GM23338 (cell line): ENCODE data around the gene LONRF2. TPM values are rescaled to one million over a fixed set of nuclear protein-coding genes. Genes with fewer than 3 reads are reported as not detected.

Source experiments
- ATAC-seq: fragments of 200-7000 bp; cut with Tn5 transposase; 3 replicates; pipeline ENCODE4 v1.9.1; 2020
- DNase-seq: peaks from one replicate; pipeline ENCODE4 v3.0.0-alpha.2; 2015; ENCODE audit warnings: low spot score
- H2AFZ ChIP-seq: fragments of 200-600 bp; sonication (generic); 2 replicates; pipeline ENCODE4 v1.8.0; 2016; ENCODE audit warnings: antibody characterized with exemption, mild to moderate bottlenecking, moderate library complexity
- H3F3A ChIP-seq: fragments of 200-600 bp; sonication (generic); replicated peaks from 2 replicates; pipeline ENCODE4 v1.8.0; 2017; ENCODE audit warnings: antibody characterized with exemption, mixed run types, low read depth
- H3K27ac ChIP-seq: fragments of 200-600 bp; sonication (generic); 2 replicates; pipeline ENCODE4 v1.6.1; 2016; ENCODE audit warnings: low read depth
- H3K27me3 ChIP-seq: fragments of 200-600 bp; sonication (generic); 2 replicates; pipeline ENCODE4 v1.8.0; 2016; ENCODE audit warnings: mild to moderate bottlenecking, mixed run types, moderate library complexity; ENCODE audit not compliant: insufficient read depth
- H3K36me3 ChIP-seq: fragments of 200-600 bp; sonication (generic); 2 replicates; pipeline ENCODE4 v1.8.0; 2016; ENCODE audit warnings: mild to moderate bottlenecking; ENCODE audit not compliant: insufficient read depth
- H3K4me1 ChIP-seq: fragments of 200-600 bp; sonication (generic); 2 replicates; pipeline ENCODE4 v1.8.0; 2016; ENCODE audit warnings: mild to moderate bottlenecking, moderate library complexity; ENCODE audit not compliant: insufficient read depth
- H3K4me2 ChIP-seq: fragments of 200-600 bp; sonication (generic); 2 replicates; pipeline ENCODE4 v1.7.1; 2017; ENCODE audit warnings: mixed run types
- H3K4me3 ChIP-seq: fragments of 200-600 bp; sonication (generic); 2 replicates; pipeline ENCODE4 v1.6.1; 2016; ENCODE audit warnings: mixed run types
- H3K79me2 ChIP-seq: fragments of 200-600 bp; sonication (generic); replicated peaks from 2 replicates; pipeline ENCODE4 v1.8.0; 2017; ENCODE audit warnings: mild to moderate bottlenecking; ENCODE audit not compliant: insufficient read depth
- H3K9me2 ChIP-seq: fragments of 200-600 bp; sonication (generic); 2 replicates; pipeline ENCODE4 v1.8.0; 2017; ENCODE audit not compliant: insufficient read depth
- H4K20me1 ChIP-seq: fragments of 200-600 bp; sonication (generic); replicated peaks from 2 replicates; pipeline ENCODE4 v1.8.0; 2017; ENCODE audit warnings: mild to moderate bottlenecking; ENCODE audit not compliant: insufficient read depth
- H3K27ac Mint-ChIP-seq: 2 replicates; pipeline ENCODE4 v1.8.0; 2020; ENCODE audit warnings: inconsistent platforms, mild to moderate bottlenecking, moderate library complexity, mixed read lengths
- H3K27me3 Mint-ChIP-seq: 3 replicates; pipeline ENCODE4 v1.8.0; 2022; ENCODE audit warnings: low read depth, mild to moderate bottlenecking, moderate library complexity, mixed read lengths, inconsistent platforms; ENCODE audit not compliant: insufficient read depth, poor library complexity
- H3K36me3 Mint-ChIP-seq: 3 replicates; pipeline ENCODE4 v1.8.0; 2021; ENCODE audit warnings: low read depth, mild to moderate bottlenecking, inconsistent platforms, moderate library complexity, mixed read lengths
- H3K4me1 Mint-ChIP-seq: 3 replicates; pipeline ENCODE4 v1.8.0; 2020; ENCODE audit warnings: mild to moderate bottlenecking, inconsistent platforms, mixed read lengths
- H3K4me3 Mint-ChIP-seq: 3 replicates; pipeline ENCODE4 v1.8.0; 2021; ENCODE audit warnings: moderate library complexity, mild to moderate bottlenecking, inconsistent platforms, mixed read lengths
- H3K9me3 Mint-ChIP-seq: 3 replicates; pipeline ENCODE4 v1.8.0; 2020; ENCODE audit warnings: moderate library complexity, mild to moderate bottlenecking, inconsistent platforms, mixed read lengths
- CREB1 ChIP-seq: fragments of 250-450 bp; sonication (Bioruptor Pico); IDR thresholded peaks from 2 replicates; pipeline ENCODE4 v1.5.0; 2020; ENCODE audit warnings: low read depth, mild to moderate bottlenecking, moderate library complexity
- ETS1 ChIP-seq: IDR thresholded peaks from 2 replicates; pipeline ENCODE4 v1.6.1; 2016; ENCODE audit warnings: antibody characterized with exemption
- EZH2 ChIP-seq: fragments of 200-600 bp; sonication (generic); IDR thresholded peaks from one replicate; pipeline ENCODE4 v1.8.0; 2017; ENCODE audit warnings: antibody characterized with exemption, mild to moderate bottlenecking, low read depth; ENCODE audit not compliant: unreplicated experiment
- POLR2AphosphoS5 ChIP-seq: IDR thresholded peaks from 2 replicates; pipeline ENCODE4 v1.6.1; 2016; ENCODE audit warnings: antibody characterized with exemption, low read depth
- polyA plus RNA-seq: library from polyadenylated mRNA; unstranded; fragments of >200 nt; fragmentation: Nextera tagmentation; extraction: Ambion mirVana; gene quantifications from 2 replicates; pipeline ENCODE4 v1.2.1, GENCODE V29; 2016
- total RNA-seq: library from RNA; depleted of rRNA; stranded (reverse); fragments of >200 nt; shearing (Covaris generic); gene quantifications from 2 replicates; pipeline ENCODE4 v1.2.3, GENCODE V29; 2014
- TF ChIP-seq, protein P1 (sequence below): fragments of 250-450 bp; sonication (Bioruptor Pico); IDR thresholded peaks from 2 replicates; pipeline ENCODE4 v1.5.0; 2020; ENCODE audit warnings: mild to moderate bottlenecking, moderate library complexity

The LONRF2 gene
- total and polyA plus RNA-seq, 2 experiments from 2014 or later: 0.05 to 0.24 TPM

DNA sequence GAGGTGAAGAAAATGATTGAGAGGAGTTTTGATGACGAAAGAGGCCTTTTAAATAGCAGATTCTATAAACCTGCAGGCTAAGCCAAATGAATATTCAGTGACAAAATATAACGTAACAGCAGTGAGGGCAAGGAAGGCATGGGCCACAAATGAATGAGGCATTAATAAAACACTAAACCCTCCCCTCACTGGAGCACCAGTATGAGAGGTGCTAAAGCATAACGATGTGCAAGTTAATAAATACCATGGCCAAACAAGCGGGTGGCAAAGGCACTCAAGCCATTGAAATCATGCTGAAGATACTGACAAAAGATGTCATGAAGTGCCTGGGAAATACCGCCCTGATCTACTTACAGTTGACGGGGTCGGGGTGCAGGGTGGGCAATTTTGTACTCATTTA is 30.2 kb upstream of the LONRF2 start:
- Histone ChIP-seq H3F3A (no peaks in the 10 kb centered on the region), H3K27me3 (no peaks in the 10 kb centered on the region), H3K4me3 (no peak overlapping the region), H4K20me1 (no peaks in the 10 kb centered on the region), H3K36me3 (no peaks in the 10 kb centered on the region), H2AFZ (no peak overlapping the region; the same call in 1 of the 2 replicates), H3K4me1 (no peaks in the 10 kb centered on the region), H3K79me2 (no peaks in the 10 kb centered on the region), H3K9me2 (peaks cover 20% of the 10 kb centered on the region; the same call in 1 of the 2 replicates), H3K27ac (no peak overlapping the region), H3K4me2 (no peak overlapping the region)
- TF ChIP-seq ETS1: no peak
- no peak for TF ChIP-seq POLR2AphosphoS5
- TF ChIP-seq, protein P1, sequence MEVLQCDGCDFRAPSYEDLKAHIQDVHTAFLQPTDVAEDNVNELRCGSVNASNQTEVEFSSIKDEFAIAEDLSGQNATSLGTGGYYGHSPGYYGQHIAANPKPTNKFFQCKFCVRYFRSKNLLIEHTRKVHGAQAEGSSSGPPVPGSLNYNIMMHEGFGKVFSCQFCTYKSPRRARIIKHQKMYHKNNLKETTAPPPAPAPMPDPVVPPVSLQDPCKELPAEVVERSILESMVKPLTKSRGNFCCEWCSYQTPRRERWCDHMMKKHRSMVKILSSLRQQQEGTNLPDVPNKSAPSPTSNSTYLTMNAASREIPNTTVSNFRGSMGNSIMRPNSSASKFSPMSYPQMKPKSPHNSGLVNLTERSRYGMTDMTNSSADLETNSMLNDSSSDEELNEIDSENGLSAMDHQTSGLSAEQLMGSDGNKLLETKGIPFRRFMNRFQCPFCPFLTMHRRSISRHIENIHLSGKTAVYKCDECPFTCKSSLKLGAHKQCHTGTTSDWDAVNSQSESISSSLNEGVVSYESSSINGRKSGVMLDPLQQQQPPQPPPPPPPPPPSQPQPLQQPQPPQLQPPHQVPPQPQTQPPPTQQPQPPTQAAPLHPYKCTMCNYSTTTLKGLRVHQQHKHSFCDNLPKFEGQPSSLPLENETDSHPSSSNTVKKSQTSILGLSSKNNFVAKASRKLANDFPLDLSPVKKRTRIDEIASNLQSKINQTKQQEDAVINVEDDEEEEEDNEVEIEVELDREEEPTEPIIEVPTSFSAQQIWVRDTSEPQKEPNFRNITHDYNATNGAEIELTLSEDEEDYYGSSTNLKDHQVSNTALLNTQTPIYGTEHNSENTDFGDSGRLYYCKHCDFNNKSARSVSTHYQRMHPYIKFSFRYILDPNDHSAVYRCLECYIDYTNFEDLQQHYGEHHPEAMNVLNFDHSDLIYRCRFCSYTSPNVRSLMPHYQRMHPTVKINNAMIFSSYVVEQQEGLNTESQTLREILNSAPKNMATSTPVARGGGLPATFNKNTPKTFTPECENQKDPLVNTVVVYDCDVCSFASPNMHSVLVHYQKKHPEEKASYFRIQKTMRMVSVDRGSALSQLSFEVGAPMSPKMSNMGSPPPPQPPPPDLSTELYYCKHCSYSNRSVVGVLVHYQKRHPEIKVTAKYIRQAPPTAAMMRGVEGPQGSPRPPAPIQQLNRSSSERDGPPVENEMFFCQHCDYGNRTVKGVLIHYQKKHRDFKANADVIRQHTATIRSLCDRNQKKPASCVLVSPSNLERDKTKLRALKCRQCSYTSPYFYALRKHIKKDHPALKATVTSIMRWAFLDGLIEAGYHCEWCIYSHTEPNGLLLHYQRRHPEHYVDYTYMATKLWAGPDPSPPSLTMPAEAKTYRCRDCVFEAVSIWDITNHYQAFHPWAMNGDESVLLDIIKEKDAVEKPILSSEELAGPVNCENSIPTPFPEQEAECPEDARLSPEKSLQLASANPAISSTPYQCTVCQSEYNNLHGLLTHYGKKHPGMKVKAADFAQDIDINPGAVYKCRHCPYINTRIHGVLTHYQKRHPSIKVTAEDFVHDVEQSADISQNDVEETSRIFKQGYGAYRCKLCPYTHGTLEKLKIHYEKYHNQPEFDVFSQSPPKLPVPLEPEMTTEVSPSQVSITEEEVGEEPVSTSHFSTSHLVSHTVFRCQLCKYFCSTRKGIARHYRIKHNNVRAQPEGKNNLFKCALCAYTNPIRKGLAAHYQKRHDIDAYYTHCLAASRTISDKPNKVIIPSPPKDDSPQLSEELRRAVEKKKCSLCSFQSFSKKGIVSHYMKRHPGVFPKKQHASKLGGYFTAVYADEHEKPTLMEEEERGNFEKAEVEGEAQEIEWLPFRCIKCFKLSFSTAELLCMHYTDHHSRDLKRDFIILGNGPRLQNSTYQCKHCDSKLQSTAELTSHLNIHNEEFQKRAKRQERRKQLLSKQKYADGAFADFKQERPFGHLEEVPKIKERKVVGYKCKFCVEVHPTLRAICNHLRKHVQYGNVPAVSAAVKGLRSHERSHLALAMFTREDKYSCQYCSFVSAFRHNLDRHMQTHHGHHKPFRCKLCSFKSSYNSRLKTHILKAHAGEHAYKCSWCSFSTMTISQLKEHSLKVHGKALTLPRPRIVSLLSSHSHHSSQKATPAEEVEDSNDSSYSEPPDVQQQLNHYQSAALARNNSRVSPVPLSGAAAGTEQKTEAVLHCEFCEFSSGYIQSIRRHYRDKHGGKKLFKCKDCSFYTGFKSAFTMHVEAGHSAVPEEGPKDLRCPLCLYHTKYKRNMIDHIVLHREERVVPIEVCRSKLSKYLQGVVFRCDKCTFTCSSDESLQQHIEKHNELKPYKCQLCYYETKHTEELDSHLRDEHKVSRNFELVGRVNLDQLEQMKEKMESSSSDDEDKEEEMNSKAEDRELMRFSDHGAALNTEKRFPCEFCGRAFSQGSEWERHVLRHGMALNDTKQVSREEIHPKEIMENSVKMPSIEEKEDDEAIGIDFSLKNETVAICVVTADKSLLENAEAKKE (CRISPR knock-in tag): no peak
- TF ChIP-seq CREB1 (CRISPR knock-in tag): no peak
- TF ChIP-seq EZH2: no peak
- DNase-seq: no peak
- H3K4me3 Mint-ChIP-seq: no peak overlapping the region
- peaks cover 10% of the 10 kb centered on the region; the same call in 2 of the 3 replicates for H3K4me1 Mint-ChIP-seq
- H3K27ac Mint-ChIP-seq: no peak overlapping the region
- H3K27me3 Mint-ChIP-seq: peaks cover 4% of the 10 kb centered on the region
- no peak for ATAC-seq
- H3K9me3 Mint-ChIP-seq: peaks cover 15% of the 10 kb centered on the region
- peaks cover 6% of the 10 kb centered on the region; the same call in 2 of the 3 replicates for H3K36me3 Mint-ChIP-seq
